Measurements from ENCODE around the gene SLC6A12.
A peak's percentile ranks its signal among the peaks of the same experiment; 100 is the strongest.

SLC6A12 gene

GRCh38 chr12:160858-161257 is 53.1 kb downstream of the SLC6A12 start:
- no peak for DNase-seq

- no peak for DNase-seq
Observed at GRCh38 chr12:159156-159782, 54.7 kb downstream of the SLC6A12 start.

GRCh38 chr12:157644-158043 is 56.3 kb downstream of the SLC6A12 start:
- DNase-seq = no peak

DNA sequence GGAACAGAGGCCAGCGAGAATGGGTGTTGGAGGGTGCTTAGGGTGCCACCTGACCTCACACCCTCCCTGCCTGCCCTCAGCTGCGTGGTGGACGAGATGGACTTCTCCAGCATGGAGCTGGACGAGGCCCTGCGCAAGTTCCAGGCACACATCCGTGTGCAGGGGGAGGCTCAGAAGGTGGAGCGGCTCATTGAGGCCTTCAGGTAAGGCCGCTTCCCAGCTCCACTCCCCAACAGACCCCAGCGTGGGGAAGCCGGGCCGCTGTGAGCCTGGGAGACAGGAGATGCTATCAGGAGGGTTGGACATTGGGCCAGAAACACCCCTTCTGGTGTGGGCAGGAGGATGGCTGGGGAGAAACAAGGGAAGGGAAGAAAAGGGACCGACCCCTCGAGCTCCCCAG is 57.0 kb downstream of the SLC6A12 start:
- DNase-seq = no peak

DNA sequence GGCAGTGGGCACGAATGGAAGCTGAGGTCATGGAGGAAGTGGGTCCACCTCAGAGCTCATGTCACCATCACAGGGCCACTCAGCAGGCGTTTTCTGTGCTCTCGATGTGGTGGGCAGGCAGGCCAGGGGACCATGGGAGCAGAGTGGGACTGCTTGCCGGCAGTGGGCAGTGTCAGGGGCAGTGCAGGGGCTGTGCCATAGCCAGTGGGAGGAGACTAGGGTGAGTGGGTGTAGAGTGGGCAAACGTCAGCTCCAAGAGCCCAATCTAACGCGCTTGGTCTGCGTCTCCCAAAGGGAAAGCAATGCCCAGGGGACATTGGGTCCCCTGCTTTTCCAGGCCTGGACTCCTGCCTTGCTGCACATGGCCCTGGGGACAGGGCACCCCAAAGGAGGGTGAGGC is 58.3 kb downstream of the SLC6A12 start:
- no peak for DNase-seq

DNA sequence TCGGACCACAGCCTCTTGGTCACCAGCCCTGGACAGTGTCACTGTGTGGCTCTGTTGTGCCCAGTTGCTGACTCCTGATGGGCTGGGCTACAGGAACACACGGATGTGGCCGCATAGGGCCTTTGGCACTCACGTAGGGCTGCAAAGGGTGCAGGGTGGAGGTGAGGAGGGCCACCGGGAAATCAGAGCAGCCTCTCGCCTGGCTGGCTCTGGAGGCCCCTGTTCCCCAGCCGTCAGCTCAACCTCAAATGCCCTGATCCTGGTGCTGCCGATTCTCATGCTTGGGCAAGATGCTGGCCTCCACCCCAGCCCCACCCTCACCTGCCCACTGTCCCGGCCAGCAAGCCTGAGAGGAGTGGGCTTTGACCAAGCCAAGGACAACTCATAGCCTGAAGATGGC is 59.0 kb downstream of the SLC6A12 start:
- no peak for DNase-seq

GRCh38 chr12:154058-154457 is 59.9 kb downstream of the SLC6A12 start:
- no peak for DNase-seq

DNA sequence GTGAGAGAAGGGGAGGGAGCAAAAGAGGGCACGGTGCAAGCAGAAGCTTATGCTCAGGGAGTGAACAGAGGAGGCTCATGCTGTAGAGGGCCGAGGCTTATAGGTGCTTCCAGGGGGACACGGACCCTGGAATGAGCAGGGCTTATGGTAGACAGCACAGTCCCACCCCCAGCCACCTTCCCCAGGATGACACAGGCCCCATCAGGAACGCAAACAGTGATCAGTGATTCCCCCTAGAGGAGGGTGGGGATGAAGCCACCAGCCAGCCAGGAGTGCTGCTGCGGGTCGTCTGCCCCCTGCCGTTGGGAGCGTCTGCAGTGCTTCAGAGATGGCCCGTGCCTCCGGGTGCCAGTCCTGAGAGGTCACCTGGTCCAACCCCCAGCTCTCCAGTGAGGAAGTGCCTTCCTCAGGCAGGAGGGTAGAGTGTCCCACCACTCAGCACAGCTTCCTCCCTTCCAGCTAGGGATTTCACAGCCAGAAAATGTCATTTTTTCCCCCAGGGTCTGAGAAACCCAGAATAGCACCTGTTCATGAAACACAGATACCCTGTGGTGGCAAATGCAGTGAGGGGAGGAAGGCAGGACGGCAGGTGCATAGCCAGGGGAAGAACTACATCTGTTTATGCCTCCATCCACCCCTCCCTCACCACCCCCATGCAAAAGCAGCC is 60.7 kb downstream of the SLC6A12 start:
- DNase-seq = peak; percentile 88

DNA sequence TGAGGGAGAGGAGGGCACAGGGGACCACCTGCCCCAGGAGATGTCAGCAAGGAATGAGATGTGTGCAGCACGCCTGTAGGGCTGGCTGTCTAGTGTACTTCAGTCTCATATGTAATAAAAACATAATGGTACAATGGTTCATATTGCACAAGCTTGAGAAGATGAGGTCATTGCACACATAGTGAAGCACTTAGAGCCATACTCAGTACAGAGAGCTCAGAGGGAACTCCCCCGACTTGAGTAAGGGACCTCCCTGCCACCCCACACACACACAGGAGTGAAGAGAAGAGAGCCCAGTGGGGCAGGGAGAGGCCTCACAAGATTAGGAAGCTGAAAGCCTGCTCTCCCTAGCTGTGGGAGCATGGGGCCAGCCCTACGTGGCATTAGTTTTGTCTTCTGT is 61.5 kb downstream of the SLC6A12 start:
- no peak for DNase-seq

GRCh38 chr12:151579-151978 is 62.4 kb downstream of the SLC6A12 start:
- no peak for DNase-seq

- DNase-seq = no peak
Observed at GRCh38 chr12:148676-149416, 65.1 kb downstream of the SLC6A12 start.

- no peak for DNase-seq
Observed at GRCh38 chr12:147242-147641, 66.7 kb downstream of the SLC6A12 start.

GRCh38 chr12:145369-145960 is 68.5 kb downstream of the SLC6A12 start:
- DNase-seq = no peak

DNA sequence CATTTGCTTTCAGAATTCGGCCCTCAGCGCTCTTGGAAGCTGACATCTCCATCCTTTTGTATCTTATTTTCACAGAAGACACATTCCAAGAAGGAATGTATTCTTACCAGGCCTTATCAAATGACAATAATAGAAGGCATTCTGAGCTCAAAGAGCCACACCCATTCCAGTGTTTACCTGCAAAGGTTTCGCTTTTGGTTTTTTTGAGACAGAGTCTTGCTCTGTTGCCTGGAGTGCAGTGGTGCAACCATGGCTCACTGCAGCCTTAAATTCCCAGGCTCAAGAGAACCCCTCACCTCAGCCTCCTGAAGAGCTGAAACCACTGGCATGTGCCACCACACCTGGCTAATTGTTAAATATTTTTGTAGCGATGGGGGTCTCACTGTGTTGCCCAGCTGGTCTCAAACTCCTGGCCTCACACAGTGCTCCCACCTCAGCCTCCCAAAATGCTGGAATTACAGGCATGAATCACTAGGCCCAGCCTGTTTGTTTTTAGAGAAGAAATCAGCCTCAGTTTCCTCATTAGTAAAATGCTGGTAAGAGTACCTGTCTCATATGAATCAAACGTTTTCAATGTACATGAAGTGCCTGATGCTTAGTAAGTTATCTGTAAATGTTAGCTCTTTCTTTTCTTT is 69.2 kb downstream of the SLC6A12 start:
- no peak for DNase-seq

GRCh38 chr12:143964-144649 is 69.8 kb downstream of the SLC6A12 start:
- DNase-seq = no peak

DNA sequence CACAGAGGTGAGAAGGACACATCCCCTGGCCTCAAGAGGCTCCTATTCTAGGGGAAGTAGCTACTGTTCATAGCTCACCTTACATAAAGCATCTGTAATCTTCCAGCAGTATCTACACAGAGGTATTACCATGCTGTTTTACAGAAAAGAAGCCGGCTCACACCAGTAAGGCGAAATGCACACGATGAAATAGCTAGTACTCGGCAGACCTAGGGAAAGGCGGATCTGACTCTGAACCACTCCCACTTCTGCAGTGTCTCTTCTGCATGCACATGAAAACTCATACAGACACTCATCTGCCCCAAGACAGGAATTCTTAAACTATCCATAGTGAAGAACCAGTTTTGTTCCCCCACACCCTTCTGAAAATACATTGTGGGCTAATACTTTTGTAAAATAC is 73.8 kb downstream of the SLC6A12 start:
- no peak for DNase-seq

Measured in NCI-H1694 treated with DMSO at 0.1 percent for 48 hours (cell line).